DMS53 (cell line): ENCODE results near the gene IFNA16.
A peak's percentile ranks its signal among the peaks of the same experiment; 100 is the strongest.
"Not testable (repeated sequence)": the region's sequence is repeated elsewhere in the genome, so short reads cannot be mapped to it uniquely, and the experiment has no call there.

Source experiments
- DNase-seq: peaks from one replicate; lab custom pipeline; 2025; lab: John Stamatoyannopoulos, UW

The IFNA16 gene

GRCh38 chr9:21194867-21195776 lies 22.0 kb downstream of the IFNA16 start:
- peak; percentile 39 for DNase-seq

GRCh38 chr9:21187487-21187886 lies 29.6 kb downstream of the IFNA16 start, which contains the start of gene IFNA4:
IFNA4 (minus strand) TSS chr9:21187587; CDS start chr9:21187531, 56 bp downstream.
- DNase-seq, result not testable (repeated sequence)

- DNase-seq, result peak; percentile 29
Observed at GRCh38 chr9:21182810-21183736, 34.0 kb downstream of the IFNA16 start.

- no peak for DNase-seq
Observed at GRCh38 chr9:21174671-21175070, 42.4 kb downstream of the IFNA16 start.

- DNase-seq, result no peak
Observed at GRCh38 chr9:21172156-21172555, 45.0 kb downstream of the IFNA16 start.

GRCh38 chr9:21171351-21171750 lies 45.8 kb downstream of the IFNA16 start:
- DNase-seq, result no peak

GRCh38 chr9:21166560-21166959 lies 50.6 kb downstream of the IFNA16 start, which contains the start of gene IFNA21:
IFNA21 (minus strand) TSS chr9:21166660; CDS start chr9:21166612, 48 bp downstream.
- DNase-seq, result not testable (repeated sequence)
